SU-DHL-6 (cell line): ENCODE measurements around the gene SUPT3H.

Experiments
- CTCF ChIP-seq: fragments of 200-600 bp; sonication (generic); IDR thresholded peaks from one replicate; pipeline ENCODE4 v1.5.1; 2017; ENCODE audit warnings: antibody characterized with exemption, mild to moderate bottlenecking, low read length, moderate library complexity; ENCODE audit not compliant: insufficient read depth, poor library complexity, severe bottlenecking
- EZH2phosphoT487 ChIP-seq: fragments of 200-600 bp; sonication (generic), shearing (Covaris generic); conservative IDR thresholded peaks from 2 replicates; pipeline ENCODE4 v1.6.1; 2018; ENCODE audit warnings: mild to moderate bottlenecking, antibody characterized with exemption, low read length, moderate library complexity, mixed read lengths

GRCh38 chr6:45351667-45352066 is 26.1 kb downstream of the SUPT3H start:
- no peak for TF ChIP-seq CTCF
- no peak for TF ChIP-seq EZH2phosphoT487
